GM18861 (cell line): ENCODE results near the gene GAK.
"Not testable (repeated sequence)": the region's sequence is repeated elsewhere in the genome, so short reads cannot be mapped to it uniquely, and the experiment has no call there.

Source experiments
- ATAC-seq: cut with Tn5 transposase; IDR thresholded peaks from one replicate; pipeline ENCODE4 v1.9.1; 2021; ENCODE audit not compliant: unreplicated experiment

Gene GAK

DNA sequence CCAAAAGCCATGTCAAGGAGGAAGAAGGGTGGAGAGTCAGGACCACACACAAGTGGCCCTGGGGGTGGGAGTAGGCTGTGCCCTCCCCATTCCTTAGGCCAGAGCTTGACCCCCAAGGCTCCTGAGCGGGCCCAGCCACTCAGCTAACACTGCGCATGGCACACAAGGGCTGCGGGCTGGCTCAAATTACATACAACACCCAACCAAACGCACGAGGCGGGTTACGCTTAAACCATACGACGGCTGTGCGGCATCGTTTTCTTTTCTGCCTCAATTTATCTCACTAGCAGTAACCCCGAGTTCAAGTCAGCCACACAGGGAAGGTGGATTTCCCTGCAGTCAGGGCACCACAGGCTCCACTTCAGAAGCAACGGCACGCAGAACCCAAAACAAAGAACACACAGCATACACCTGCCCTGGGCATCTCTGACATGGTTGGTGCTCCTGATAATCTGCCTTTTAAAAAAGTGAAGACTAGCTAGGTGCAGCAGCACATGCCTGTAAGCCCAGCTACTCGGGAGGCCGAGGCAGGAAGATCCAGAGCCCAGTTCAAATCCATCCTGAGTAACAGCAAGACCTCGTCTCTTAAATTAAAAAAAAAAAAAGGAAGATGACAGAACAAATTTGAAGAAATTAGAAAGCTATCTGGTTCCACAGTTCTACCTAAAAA, 2.9 kb downstream of the GAK start:
- no peak for ATAC-seq

- ATAC-seq: not testable (repeated sequence)
These were observed 4.5 kb downstream of the GAK start for GRCh38 chr4:927566-927965.

- no peak for ATAC-seq
These were observed 5.6 kb downstream of the GAK start for GRCh38 chr4:926538-926937.

- no peak for ATAC-seq
These were observed 6.2 kb downstream of the GAK start for GRCh38 chr4:925771-926500.

DNA sequence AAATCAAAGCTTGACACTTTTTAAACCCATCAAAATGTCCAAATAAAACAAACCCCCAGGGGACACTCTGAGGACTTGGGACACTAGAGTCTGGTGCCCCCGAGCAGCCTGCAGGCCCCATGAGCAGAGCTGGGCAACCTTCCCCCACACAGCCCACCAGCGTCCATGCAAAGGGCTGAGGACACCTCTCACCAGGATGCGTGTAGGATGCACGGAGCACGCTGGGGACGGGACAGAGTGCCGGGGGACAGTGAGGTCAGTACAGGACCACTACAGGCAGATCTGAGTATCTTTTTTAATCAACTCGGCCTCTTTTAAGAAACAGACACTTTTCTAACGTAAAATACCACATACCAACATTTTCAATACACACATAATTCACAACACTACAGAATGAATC, 6.9 kb downstream of the GAK start:
- no peak for ATAC-seq

- ATAC-seq: no peak
These were observed 7.7 kb downstream of the GAK start for GRCh38 chr4:924107-925096.

GRCh38 chr4:921830-922331, 10.2 kb downstream of the GAK start:
- no peak for ATAC-seq

DNA sequence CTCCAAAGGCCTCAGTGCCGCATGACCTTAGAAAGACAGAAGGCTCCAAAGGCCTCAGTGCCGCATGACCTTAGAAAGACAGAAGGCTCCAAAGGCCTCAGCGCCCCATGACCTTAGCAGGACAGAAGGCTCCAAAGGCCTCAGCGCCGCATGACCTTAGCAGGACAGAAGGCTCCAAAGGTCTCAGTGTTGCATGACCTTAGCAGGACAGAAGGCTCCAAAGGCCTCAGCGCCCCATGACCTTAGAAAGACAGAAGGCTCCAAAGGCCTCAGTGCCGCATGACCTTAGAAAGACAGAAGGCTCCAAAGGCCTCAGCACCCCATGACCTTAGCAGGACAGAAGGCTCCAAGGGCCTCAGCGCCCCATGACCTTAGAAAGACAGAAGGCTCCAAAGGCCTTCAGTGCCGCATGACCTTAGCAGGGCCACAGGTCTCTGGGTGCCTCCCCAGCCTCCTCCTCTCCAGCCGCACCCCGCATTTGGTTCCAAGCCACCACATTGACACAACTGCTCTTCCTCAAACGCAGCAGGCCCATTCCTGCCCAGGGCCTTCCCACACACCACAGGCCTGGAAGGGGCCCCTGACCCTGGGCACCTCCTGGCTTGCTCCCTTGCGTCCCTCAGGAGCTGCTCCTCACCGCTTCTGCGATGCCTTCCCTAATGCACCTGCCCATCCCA, 13.0 kb downstream of the GAK start:
- ATAC-seq: not testable (repeated sequence)

DNA sequence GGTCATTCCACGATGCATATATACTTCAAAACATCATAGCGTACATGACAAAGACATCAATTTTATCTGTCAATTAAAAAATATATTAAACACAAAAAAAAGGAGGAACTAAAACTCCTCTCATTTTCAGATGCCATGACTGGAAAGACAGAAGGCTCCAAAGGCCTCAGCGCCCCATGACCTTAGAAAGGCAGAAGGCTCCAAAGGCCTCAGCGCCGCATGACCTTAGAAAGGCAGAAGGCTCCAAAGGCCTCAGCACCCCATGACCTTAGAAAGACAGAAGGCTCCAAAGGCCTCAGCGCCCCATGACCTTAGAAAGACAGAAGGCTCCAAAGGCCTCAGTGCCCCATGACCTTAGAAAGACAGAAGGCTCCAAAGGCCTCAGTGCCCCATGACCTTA, 13.5 kb downstream of the GAK start:
- not testable (repeated sequence) for ATAC-seq

GRCh38 chr4:917992-918391, 14.1 kb downstream of the GAK start:
- no peak for ATAC-seq

DNA sequence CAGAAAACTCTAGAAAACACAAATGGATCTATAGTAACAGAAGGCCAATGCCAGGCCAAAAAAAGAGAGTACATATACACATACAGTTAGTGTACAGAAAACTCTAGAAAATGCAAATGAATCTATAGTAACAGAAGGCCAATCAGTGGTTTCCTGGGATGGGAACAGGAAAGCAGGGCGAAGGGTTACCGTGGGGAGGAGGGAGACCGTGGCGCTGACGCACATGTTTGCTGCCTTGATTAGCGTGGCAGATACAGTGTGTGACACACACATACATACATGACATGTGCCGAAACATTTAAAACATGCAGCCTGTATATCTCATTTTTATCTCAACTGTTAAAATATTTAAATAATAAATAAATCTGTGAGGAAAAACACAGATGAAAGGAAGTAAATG, 14.7 kb downstream of the GAK start:
- no peak for ATAC-seq

GRCh38 chr4:915595-915994, 16.5 kb downstream of the GAK start:
- no peak for ATAC-seq

DNA sequence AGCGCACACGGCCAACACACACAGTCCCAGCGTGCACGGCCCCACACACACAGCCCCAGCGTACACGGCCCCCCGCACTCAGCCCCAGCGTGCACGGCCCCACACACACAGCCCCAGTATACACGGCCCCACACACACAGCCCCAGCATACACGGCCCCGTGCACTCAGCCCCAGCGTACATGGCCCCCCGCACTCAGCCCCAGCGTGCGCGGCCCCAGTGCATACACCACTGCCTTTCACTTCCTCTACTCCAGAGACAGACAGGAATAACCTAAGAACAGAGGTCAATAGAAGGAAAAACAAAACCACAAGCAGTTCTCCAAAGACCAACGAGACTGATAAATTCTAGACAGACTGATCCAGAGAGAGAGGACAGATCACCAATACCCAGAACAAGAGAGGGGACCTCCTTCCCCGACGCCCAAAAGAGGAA, 17.1 kb downstream of the GAK start:
- no peak for ATAC-seq

DNA sequence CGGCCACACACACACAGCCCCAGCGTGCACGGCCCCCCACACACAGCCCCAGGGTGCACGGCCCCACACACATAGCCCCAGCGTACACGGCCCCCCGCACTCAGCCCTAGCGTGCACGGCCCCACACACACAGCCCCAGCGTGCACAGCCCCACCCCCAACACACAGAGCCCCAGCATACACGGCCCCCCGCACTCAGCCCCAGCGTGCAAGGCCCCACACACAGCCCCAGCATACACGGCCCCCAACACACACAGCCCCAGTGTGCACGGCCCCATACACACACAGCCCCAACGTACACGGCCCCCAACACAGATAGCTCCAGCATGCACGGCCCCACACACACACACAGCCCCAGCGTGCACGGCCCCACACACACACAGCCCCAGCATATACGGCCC, 17.6 kb downstream of the GAK start:
- ATAC-seq: no peak

GRCh38 chr4:913280-913618, 18.9 kb downstream of the GAK start:
- ATAC-seq: no peak

GRCh38 chr4:912548-913279, 19.4 kb downstream of the GAK start:
- no peak for ATAC-seq

DNA sequence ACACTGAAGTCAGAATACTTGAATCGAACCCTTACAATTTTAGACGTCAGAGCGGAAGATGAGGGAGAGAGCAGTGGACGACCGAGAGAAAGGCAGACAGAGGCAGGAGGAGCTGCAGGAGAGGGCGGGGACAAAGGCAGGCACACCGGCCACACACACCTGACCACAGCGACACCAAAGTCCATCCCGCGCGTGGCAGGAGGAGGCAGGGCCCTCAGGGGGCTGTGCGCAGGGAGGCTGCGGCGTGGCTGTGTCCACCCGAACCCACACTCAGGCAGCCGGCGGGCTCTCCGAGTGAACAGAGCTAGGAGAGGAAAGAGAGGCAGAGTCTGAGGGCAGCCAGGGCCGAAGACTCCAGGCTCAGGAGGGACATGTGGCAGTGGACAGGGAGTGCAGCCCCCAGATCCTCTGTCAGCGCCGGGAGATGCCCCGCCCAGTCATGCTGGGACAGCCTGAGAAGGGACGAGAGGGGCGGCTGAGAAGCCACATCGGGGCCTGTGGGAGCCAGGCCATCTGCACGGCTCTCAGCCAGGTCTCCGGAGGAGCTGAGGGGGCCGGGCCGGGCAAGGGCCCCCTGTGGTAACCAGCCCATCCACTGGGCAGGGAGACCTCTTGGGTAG, 20.1 kb downstream of the GAK start:
- ATAC-seq: no peak

GRCh38 chr4:911221-911751, 20.8 kb downstream of the GAK start:
- no peak for ATAC-seq

DNA sequence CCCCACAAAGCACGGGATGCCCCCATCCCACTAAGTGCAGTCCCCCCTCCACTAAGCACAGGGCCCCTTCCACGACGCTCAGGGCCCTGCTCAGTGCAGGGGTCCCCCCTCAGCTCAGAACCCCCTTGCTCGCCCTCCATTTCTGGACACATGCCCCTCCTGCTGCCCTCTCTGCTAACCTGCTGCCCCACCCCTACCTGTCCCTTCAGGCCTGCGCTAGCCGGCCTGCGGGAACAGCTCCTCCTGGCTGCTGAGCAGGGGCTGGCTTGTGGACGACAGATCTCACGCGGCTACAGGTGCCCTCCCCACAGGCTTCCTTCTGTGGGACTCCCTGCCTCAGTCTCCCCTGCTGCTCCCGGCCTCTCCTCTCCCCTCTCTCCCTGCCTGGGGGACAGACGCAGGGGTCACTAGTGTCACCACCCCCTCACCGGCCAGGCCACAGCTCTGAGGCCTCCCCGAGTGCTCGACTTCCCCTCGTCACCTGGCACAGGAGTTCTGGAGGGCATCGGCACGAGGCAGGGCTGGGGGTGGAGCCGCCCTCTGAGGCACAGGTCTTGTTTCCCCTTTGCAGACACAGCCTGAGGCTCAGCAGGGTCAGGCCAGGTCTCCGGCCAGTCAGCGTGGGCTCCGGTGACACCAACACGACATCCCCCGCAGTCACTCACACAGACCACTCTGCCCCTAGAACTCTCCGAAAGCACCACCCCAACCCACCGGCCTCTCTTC, 21.6 kb downstream of the GAK start:
- ATAC-seq: no peak
